GM21717 (cell line): ENCODE measurements around the gene PDE7B.
"Not testable (repeated sequence)": the region's sequence is repeated elsewhere in the genome, so short reads cannot be mapped to it uniquely, and the experiment has no call there.

Experiments
- ATAC-seq: cut with Tn5 transposase; IDR thresholded peaks from one replicate; pipeline ENCODE4 v1.9.1; 2021; ENCODE audit warnings: mild to moderate bottlenecking, moderate library complexity; ENCODE audit not compliant: unreplicated experiment

The PDE7B gene

GRCh38 chr6:136216503-136217401 lies 365.3 kb downstream of the PDE7B start:
- ATAC-seq, result no peak

- ATAC-seq, result not testable (repeated sequence)
These were observed 373.5 kb downstream of the PDE7B start for GRCh38 chr6:136224974-136225373.

- no peak for ATAC-seq
These were observed 374.0 kb downstream of the PDE7B start for GRCh38 chr6:136225496-136225895.

GRCh38 chr6:136226027-136226673 lies 374.6 kb downstream of the PDE7B start:
- peak; percentile 75 for ATAC-seq

- peak; percentile 25 for ATAC-seq
These were observed 375.3 kb downstream of the PDE7B start for GRCh38 chr6:136226674-136227377.

GRCh38 chr6:136228814-136229213 lies 377.3 kb downstream of the PDE7B start:
- ATAC-seq, result peak; percentile 56

- ATAC-seq, result no peak
These were observed 378.8 kb downstream of the PDE7B start for GRCh38 chr6:136230219-136230853.

- no peak for ATAC-seq
These were observed 381.2 kb downstream of the PDE7B start for GRCh38 chr6:136232701-136233100.

- ATAC-seq, result no peak
These were observed 383.7 kb downstream of the PDE7B start for GRCh38 chr6:136235233-136235564.

GRCh38 chr6:136236466-136237293 lies 385.2 kb downstream of the PDE7B start:
- no peak for ATAC-seq

- ATAC-seq, result no peak
These were observed 392.6 kb downstream of the PDE7B start for GRCh38 chr6:136244061-136244616.
